Liver (tissue), 9 donors: ENCODE measurements around the gene IQGAP2. TPM values are rescaled to one million over a fixed set of nuclear protein-coding genes. Genes with fewer than 3 reads are reported as not detected.

Experiments
- DNase-seq: peaks from one replicate; pipeline ENCODE4 v3.0.0-alpha.2; 2017; ENCODE audit warnings: low spot score
- H3K27ac ChIP-seq, 2 donors: one replicate each; pipeline ENCODE4 v1.7.0; 2013; ENCODE audit warnings: inconsistent platforms in 2 of 2, low read length in 2 of 2, control low read depth in 1 of 2, low read depth in 1 of 2, mild to moderate bottlenecking in 1 of 2
- H3K27me3 ChIP-seq, 4 donors: one replicate each; pipeline versions ENCODE4 v1.6.1 to v1.7.0; 2013; ENCODE audit warnings: low read length in 3 of 4, inconsistent platforms in 1 of 4, mild to moderate bottlenecking in 1 of 4, moderate library complexity in 1 of 4; ENCODE audit not compliant: control insufficient read depth in 4 of 4, insufficient read depth in 4 of 4
- H3K36me3 ChIP-seq, 4 donors: one replicate each; pipeline versions ENCODE4 v1.6.1 to v1.7.0; 2013; ENCODE audit warnings: low read length in 3 of 4, mild to moderate bottlenecking in 3 of 4, low read depth in 1 of 4, moderate library complexity in 1 of 4; ENCODE audit not compliant: control insufficient read depth in 4 of 4, insufficient read depth in 3 of 4
- H3K4me1 ChIP-seq, 4 donors: one replicate each; pipeline versions ENCODE4 v1.6.1 to v1.7.0; 2013; ENCODE audit warnings: low read length in 3 of 4, mild to moderate bottlenecking in 3 of 4, moderate library complexity in 1 of 4; ENCODE audit not compliant: control insufficient read depth in 4 of 4, insufficient read depth in 4 of 4
- H3K4me3 ChIP-seq, 3 donors: one replicate each; pipeline versions ENCODE4 v1.6.1 to v1.7.0; 2013; ENCODE audit warnings: low read length in 3 of 3, control low read depth in 1 of 3, low read depth in 1 of 3, mild to moderate bottlenecking in 1 of 3
- H3K9ac ChIP-seq, 2 donors: one replicate each; pipeline ENCODE4 v1.7.0; 2013; ENCODE audit warnings: low read length in 2 of 2, mild to moderate bottlenecking in 2 of 2, moderate library complexity in 2 of 2, control low read depth in 1 of 2, low read depth in 1 of 2
- H3K9me3 ChIP-seq, 4 donors: one replicate each; pipeline versions ENCODE4 v1.6.1 to v1.7.0; 2013; ENCODE audit warnings: low read length in 3 of 4; ENCODE audit not compliant: control insufficient read depth in 4 of 4
- FOXA1 ChIP-seq: IDR thresholded peaks from 2 replicates; pipeline ENCODE4 v1.6.1; 2016; ENCODE audit warnings: antibody characterized with exemption
- FOXA2 ChIP-seq: IDR thresholded peaks from 2 replicates; pipeline ENCODE4 v1.6.1; 2016; ENCODE audit warnings: antibody characterized with exemption
- GABPA ChIP-seq, 2 donors: IDR thresholded peaks in 1 of 2; conservative IDR thresholded peaks in 1 of 2; 2 replicates each; pipeline ENCODE4 v1.6.1; 2016; ENCODE audit warnings: antibody characterized with exemption in 2 of 2, mild to moderate bottlenecking in 1 of 2, moderate library complexity in 1 of 2
- HNF4A ChIP-seq, 2 donors: conservative IDR thresholded peaks; 2 replicates each; pipeline ENCODE4 v1.6.1; 2016; ENCODE audit warnings: antibody characterized with exemption in 2 of 2, mild to moderate bottlenecking in 2 of 2
- HNF4G ChIP-seq: IDR thresholded peaks from 2 replicates; pipeline ENCODE4 v1.6.1; 2016; ENCODE audit warnings: antibody characterized with exemption
- JUND ChIP-seq, 2 donors: IDR thresholded peaks; 2 replicates each; pipeline ENCODE4 v1.6.1; 2016; ENCODE audit warnings: antibody characterized with exemption in 2 of 2
- MAX ChIP-seq: IDR thresholded peaks from 2 replicates; pipeline ENCODE4 v1.6.1; 2016; ENCODE audit warnings: antibody characterized with exemption
- NR2F2 ChIP-seq: IDR thresholded peaks from 2 replicates; pipeline ENCODE4 v1.6.1; 2016; ENCODE audit warnings: antibody characterized with exemption
- RAD21 ChIP-seq, 2 donors: IDR thresholded peaks; 2 replicates each; pipeline ENCODE4 v1.6.1; 2016; ENCODE audit warnings: antibody characterized with exemption in 2 of 2, mild to moderate bottlenecking in 2 of 2
- RXRA ChIP-seq, 2 donors: IDR thresholded peaks; 2 replicates each; pipeline ENCODE4 v1.6.1; 2017 to 2018; ENCODE audit warnings: antibody characterized with exemption in 2 of 2, mild to moderate bottlenecking in 1 of 2
- SP1 ChIP-seq: IDR thresholded peaks from 2 replicates; pipeline ENCODE4 v1.6.1; 2018; ENCODE audit warnings: antibody characterized with exemption, mild to moderate bottlenecking
- TAF1 ChIP-seq: conservative IDR thresholded peaks from 2 replicates; pipeline ENCODE4 v1.6.1; 2016; ENCODE audit warnings: antibody characterized with exemption, mild to moderate bottlenecking
- YY1 ChIP-seq: IDR thresholded peaks from 2 replicates; pipeline ENCODE4 v1.6.1; 2016; ENCODE audit warnings: antibody characterized with exemption, mild to moderate bottlenecking
- WGBS: extraction: QIAGEN DNeasy Blood & Tissue Kit; methylation state at CpG from one replicate; pipeline ENCODE4 v1.1.7; 2013; 5-methylcytosine and 5-hydroxymethylcytosine counted together
- polyA plus RNA-seq, 2 donors: library from polyadenylated mRNA; stranded (reverse) in 1 of 2; unstranded in 1 of 2; fragments of 200-250 nt in 1 of 2; fragments of >200 nt in 1 of 2; fragmentation: Nextera tagmentation in 1 of 2; extraction: Ambion mirVana in 1 of 2; gene quantifications; one replicate each; pipeline versions ENCODE4 v1.2.1 to v1.2.3, GENCODE V29; 2013 to 2015
- total RNA-seq, 2 donors: library from RNA; depleted of rRNA; stranded (reverse); fragments of >200 nt; gene quantifications; one replicate each; pipeline ENCODE4 v1.2.3, GENCODE V29; 2014
- TF ChIP-seq, protein P1 (sequence below): IDR thresholded peaks from 2 replicates; pipeline ENCODE4 v1.6.1; 2016; ENCODE audit warnings: antibody characterized with exemption, mild to moderate bottlenecking
- donor health status: healthy.
- donor health status: healthy.
- donor health status: healthy.
- donor health status: healthy.
- donor health status: healthy.

Gene IQGAP2
- total and polyA plus RNA-seq, 4 donors = 41.5 to 205 (median 102) TPM

DNA sequence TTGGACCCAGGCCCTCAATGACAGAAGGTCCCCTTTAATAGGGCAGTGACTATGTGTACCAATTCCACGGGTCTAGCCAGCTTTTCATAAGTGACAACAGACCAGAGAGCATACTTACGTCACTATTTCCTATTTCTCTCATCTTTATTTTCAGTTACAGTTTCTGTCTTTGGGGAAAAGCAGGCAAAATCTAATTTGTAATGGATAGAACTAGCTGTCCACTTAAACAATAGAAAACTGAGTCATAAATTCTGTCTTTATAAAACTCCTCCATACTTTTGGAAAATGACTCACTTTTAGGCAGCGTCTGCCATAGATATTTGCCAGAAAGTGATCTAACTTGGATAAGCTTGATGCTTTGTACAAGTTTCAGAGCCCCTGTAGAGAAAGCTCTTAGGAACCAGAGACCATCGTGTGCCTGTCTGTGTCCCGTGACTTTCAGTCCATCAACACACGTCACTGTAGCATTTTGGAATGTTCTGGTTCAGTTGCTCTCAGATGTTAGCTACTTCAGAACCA lies 118.2 kb downstream of the IQGAP2 start:
- peak overlapping the region; percentile 66 to 80 for H3K27ac ChIP-seq
- WGBS = 58% methylated on average over 6 of the region's 6 CpGs

DNA sequence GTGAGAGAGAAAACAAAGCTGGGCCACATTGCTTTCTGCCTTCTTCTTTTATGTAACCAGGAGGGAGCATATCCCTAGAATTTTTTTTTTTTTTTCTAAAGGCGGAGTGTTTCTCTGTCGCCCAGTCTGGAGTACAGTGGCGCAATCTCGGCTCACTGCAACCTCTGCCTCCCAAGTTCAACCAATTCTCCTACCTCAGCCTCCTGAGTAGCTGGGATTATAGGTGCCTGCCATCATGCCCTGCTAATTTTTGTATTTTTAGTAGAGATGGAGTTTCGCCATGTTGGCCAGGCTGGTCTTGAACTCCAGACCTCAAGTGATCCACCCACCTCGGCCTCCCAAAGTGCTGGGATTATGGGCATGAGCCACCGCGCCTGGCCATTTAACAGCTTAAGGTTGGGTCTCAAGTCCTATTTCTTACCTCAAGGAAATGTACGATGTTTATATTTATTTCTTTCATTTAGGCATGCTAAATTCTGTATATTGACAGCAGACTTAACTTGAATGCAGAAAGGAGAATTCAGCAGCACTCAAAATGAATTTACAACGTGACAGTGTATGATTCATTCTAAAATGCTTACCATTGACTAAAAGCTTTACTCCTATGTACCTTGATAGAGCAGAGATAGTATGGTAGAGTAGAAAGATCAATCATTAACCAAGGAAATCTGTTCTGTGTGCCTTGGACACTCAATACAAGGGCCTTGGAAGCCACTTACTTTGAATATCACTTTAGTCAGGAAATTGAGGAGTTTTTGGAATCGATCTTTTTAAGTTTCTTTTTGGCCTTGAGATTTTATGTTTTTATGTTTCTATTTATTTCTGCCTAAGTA lies 119.2 kb downstream of the IQGAP2 start:
- no peaks in the 10 kb centered on the region for H3K36me3 ChIP-seq
- peaks cover 0 to 27% (median 8%) of the 10 kb centered on the region in 4 donors for H3K4me1 ChIP-seq
- 60% methylated on average over 11 of the region's 11 CpGs for WGBS
- H3K27ac ChIP-seq = peak overlapping the region in 1 of 2 donors; percentile 80
- DNase-seq = no peak
- no peak overlapping the region for H3K9ac ChIP-seq
- no peaks in the 10 kb centered on the region for H3K9me3 ChIP-seq
- peak; percentile 48 to 50 for TF ChIP-seq HNF4A (conservative IDR thresholded peaks at IDR 0.05)
- no peak for TF ChIP-seq FOXA2
- no peak for TF ChIP-seq TAF1
- TF ChIP-seq FOXA1 = no peak
- peak; percentile 43 for TF ChIP-seq YY1
- TF ChIP-seq RXRA (IDR thresholded peaks at IDR 0.05) = peak in 1 of 2 donors; percentile 25
- TF ChIP-seq GABPA (IDR thresholded peaks at IDR 0.05 in 1 of 2, conservative IDR thresholded peaks at IDR 0.05 in 1 of 2) = no peak
- peak; percentile 25 for TF ChIP-seq HNF4G
- peak in 1 of 2 donors; percentile 28 for TF ChIP-seq RAD21 (IDR thresholded peaks at IDR 0.05)
- TF ChIP-seq JUND (IDR thresholded peaks at IDR 0.05) = peak in 1 of 2 donors; percentile 28
- H3K27me3 ChIP-seq = no peaks in the 10 kb centered on the region
- no peak overlapping the region for H3K4me3 ChIP-seq

More for the DNA sequence above, 118.2 kb downstream of the IQGAP2 start:
- Histone ChIP-seq H3K4me3 (no peak overlapping the region), H3K4me1 (peaks cover 0 to 27% (median 8%) of the 10 kb centered on the region in 4 donors), H3K36me3 (no peaks in the 10 kb centered on the region), H3K9ac (no peak overlapping the region), H3K9me3 (no peaks in the 10 kb centered on the region), H3K27me3 (no peaks in the 10 kb centered on the region)
- TF ChIP-seq JUND (IDR thresholded peaks at IDR 0.05) (peak; percentile 15 to 57), TAF1 (no peak), NR2F2 (no peak), RXRA (IDR thresholded peaks at IDR 0.05) (no peak), HNF4A (conservative IDR thresholded peaks at IDR 0.05) (peak; percentile 61 to 71), RAD21 (IDR thresholded peaks at IDR 0.05) (no peak), SP1 (no peak), GABPA (IDR thresholded peaks at IDR 0.05 in 1 of 2, conservative IDR thresholded peaks at IDR 0.05 in 1 of 2) (no peak), MAX (no peak), YY1 (no peak), FOXA1 (no peak), HNF4G (no peak)
- TF ChIP-seq, protein P1, sequence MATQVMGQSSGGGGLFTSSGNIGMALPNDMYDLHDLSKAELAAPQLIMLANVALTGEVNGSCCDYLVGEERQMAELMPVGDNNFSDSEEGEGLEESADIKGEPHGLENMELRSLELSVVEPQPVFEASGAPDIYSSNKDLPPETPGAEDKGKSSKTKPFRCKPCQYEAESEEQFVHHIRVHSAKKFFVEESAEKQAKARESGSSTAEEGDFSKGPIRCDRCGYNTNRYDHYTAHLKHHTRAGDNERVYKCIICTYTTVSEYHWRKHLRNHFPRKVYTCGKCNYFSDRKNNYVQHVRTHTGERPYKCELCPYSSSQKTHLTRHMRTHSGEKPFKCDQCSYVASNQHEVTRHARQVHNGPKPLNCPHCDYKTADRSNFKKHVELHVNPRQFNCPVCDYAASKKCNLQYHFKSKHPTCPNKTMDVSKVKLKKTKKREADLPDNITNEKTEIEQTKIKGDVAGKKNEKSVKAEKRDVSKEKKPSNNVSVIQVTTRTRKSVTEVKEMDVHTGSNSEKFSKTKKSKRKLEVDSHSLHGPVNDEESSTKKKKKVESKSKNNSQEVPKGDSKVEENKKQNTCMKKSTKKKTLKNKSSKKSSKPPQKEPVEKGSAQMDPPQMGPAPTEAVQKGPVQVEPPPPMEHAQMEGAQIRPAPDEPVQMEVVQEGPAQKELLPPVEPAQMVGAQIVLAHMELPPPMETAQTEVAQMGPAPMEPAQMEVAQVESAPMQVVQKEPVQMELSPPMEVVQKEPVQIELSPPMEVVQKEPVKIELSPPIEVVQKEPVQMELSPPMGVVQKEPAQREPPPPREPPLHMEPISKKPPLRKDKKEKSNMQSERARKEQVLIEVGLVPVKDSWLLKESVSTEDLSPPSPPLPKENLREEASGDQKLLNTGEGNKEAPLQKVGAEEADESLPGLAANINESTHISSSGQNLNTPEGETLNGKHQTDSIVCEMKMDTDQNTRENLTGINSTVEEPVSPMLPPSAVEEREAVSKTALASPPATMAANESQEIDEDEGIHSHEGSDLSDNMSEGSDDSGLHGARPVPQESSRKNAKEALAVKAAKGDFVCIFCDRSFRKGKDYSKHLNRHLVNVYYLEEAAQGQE = no peak
- no peak for DNase-seq
